ENCODE data around the gene KPNA1.

Gene KPNA1

DNA sequence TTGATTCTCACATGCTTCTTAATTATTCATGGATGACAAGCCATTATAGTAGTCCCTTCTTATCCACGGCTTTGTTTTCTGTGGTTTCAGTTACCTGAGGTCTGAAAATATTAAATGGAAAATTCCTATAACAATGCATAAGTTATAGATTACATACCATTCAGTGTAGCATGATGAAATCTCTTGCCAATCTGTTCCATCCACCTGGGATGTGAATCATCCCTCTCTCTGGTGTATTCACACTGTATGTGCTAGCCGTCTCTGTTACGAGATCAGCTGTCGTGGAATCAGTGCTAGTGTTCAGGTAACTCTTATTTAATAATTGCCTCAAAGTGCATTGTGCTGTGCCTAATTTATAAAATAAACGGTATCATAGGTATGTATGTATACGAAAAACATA is 104.1 kb downstream of the KPNA1 start:
- DNase-seq, result no peak

DNA sequence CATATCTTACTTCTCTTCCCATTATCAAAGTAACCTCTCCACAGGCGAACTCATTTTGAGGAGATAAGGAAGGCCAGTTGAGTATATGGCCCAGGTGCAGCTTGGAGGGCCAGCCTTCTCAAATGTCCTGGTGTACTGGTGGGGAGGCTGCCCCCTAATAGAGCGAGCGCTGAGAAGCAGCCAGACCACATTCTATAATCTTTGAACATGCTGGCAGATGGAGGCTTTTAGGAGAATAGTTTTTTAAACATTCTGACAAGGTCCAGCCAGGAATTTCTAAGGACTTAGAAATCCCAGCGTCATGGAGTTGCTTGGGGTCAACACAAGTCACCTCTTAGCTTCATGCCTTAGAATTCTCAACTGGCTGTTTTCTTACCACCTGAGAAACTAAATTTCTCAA is 104.6 kb downstream of the KPNA1 start:
- DNase-seq, result no peak

DNA sequence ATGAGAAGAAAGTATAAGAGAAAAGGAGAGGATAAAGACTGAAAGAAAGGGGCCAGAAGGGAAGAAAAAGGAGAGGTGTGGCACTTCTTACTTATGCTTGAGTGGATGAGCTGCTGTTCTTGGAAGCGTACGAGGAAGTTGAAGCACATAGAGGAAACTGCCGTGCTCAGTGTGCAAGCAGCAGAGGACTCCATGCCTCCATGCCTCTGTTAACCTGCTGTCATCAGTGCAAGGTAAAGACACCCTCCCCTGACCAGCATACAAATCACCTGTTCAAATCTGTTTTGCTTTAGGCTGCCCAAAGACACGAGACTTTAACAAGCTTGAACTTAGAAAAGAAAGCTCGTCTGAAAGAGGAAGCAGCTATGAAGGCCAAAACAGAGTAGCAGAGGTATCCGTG is 105.3 kb downstream of the KPNA1 start:
- DNase-seq, result no peak

- no peak for DNase-seq
Measured at GRCh38 chr3:122407946-122408345, 106.8 kb downstream of the KPNA1 start.

GRCh38 chr3:122406198-122406597 is 108.5 kb downstream of the KPNA1 start:
- no peak for DNase-seq

DNA sequence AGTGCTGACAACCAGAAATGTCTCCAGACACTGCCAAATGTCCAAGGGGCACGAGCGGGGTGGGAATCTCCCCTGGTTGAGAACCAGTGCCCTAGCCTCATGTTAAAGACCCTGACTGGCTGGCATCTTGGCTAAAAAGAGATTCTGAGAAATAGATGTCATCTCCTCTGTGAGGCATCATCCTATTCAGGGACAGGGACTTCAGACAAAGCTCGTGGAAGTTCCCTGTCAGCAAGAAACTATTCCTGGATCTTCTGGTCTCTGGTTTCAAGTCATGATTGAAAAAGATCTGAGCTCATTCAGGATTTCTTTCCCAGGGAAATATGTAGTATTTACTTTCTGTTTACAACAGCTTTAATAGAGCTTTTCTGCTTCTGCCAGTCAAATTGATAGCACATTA is 109.7 kb downstream of the KPNA1 start:
- no peak for DNase-seq

DNA sequence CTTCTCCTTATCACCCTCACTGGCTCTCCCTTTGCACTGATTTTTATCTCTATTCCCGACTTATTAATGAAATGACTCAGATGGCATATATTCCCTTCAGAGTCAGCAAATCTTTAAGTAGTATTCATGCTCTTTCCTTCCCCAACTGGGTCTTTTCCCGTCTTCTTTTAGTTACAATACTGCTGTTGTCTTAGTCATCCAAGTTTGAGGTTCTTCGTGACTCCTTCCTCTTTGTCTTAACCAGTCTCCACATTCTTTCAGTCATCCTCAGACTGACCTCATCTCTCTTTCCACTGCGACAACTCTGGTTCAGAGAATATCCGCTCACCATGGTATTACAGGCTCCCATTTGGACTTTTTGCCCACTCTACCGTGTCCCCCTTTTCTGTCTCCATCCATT is 111.2 kb downstream of the KPNA1 start:
- DNase-seq, result no peak

DNA sequence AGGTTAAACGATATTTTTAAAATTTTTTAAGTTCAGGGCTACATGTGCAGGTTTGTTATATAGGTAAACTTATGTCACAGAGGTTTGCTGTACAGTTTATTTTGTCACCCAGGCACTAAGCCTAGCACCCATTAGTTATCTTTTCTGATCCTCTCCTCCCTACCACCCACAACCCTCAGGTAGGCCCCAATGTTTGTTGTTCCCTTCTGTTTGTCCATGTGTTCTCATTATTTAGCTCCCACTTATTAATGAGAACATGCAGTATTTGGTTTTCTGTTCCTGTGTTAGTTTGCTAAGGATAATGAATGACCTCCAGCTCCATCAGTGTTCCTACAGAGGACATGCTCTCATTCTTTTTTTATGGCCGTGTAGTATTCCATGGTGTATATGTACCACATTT is 115.8 kb downstream of the KPNA1 start:
- DNase-seq, result no peak

- no peak for DNase-seq
Measured at GRCh38 chr3:122397201-122397600, 117.5 kb downstream of the KPNA1 start.

DNA sequence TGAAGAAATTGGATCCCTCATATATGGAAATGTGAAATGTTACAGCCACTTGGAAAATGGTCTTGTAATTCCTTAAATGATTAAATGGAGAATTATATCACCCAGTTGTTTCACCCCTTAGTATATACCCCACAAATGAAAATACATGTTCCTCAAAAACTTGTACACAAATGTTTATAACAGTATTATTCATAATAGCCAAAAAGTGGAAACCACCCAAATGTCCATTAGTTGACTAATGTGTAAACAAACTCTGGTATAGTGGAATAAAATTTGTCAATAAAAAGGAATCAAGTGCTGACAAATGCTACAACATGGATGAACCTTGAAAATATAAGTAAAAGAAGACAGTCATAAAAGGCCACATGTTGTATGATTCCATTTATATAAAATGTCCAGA is 118.2 kb downstream of the KPNA1 start:
- no peak for DNase-seq

GRCh38 chr3:122395582-122395981 is 119.2 kb downstream of the KPNA1 start:
- no peak for DNase-seq

GRCh38 chr3:122394173-122394572 is 120.6 kb downstream of the KPNA1 start:
- no peak for DNase-seq

GRCh38 chr3:122392868-122393844 is 121.6 kb downstream of the KPNA1 start:
- peak; percentile 45 for DNase-seq

DNA sequence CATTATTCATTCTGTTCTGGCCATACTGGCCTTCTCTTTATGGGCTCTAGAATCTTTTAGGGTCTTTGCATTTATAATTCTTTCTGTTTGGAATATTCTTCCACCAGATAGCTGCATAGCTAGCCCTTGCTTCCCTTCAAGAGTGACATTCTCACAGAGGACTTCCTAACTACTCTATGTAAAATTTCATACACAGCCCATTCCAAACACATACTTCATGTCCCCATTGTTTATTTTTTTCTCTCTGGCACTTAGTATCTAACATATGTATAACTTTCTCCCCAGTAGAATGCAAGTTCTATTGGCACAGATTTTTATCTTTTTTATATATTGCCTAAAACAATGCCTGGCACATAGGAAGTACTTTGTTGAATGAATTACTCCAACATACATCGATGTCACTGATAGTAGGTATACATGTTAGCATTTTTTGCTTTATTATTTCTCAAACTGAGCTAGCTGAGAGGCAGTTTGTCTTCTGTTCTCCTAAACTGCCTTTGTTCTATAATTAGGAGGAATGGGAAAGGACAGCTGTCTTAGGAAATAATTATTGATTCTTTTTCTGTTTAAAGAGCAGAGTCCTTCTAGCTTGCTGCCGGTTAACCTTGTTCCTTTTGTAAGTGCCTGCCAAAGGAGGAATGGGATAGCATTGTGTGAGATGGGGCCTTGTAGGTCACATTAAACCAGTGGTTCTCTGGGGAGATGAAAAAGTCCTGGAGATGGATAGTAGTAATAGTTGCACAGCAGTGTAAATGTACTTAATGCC is 122.9 kb downstream of the KPNA1 start:
- DNase-seq, result no peak

GRCh38 chr3:122390665-122391064 is 124.1 kb downstream of the KPNA1 start:
- no peak for DNase-seq

DNA sequence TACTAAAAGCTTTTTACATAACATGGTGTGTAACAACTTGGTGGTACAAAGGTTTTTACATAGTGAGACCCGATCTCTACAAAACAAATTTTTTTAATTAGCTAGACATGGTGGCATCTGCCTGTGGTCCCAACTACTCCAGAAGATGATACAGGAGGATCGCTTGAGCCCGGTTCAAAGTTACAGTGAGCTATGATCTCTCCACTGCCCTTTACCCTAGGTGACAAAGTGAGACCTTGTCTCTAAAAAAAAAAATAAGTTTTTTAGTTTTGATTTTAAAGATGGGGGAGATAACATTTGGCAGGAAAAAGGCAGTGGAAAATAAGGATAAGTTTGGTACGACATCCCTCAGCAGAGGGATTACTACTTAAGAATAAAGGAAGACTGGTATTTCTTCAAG is 124.8 kb downstream of the KPNA1 start:
- DNase-seq, result no peak

GRCh38 chr3:122389197-122389596 is 125.5 kb downstream of the KPNA1 start:
- DNase-seq, result no peak

- no peak for DNase-seq
Measured at GRCh38 chr3:122387709-122388108, 127.0 kb downstream of the KPNA1 start.

GRCh38 chr3:122383771-122384697 is 130.7 kb downstream of the KPNA1 start, which contains the start of gene FAM162A:
FAM162A (plus strand) TSS chr3:122384182; CDS start chr3:122384266, 84 bp downstream.
- peak; percentile 88 for DNase-seq

- DNase-seq, result peak; percentile 81
Measured at GRCh38 chr3:122382888-122383666, 131.7 kb downstream of the KPNA1 start, which contains the start of gene MIX23. MIX23 (minus strand) TSS chr3:122383231; CDS start chr3:122383224, 7 bp downstream.

DNA sequence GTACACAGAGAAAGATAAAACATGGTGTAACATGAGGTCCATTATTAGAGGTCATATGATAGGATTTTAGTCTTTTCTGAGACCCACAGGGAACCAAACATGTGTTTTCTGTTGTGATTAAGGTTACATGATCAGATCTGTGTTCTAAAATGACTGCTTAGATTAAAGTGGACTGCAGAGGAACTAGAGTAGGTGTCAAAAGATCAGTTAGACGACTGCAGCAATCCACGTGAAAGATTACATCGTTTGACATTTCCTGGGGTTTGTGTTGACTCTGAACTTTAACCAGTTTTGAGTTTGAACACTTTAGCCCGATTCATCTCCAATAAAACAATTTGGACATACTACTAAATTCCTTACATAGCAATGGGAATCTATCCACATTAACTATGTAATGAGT is 136.8 kb downstream of the KPNA1 start:
- DNase-seq, result no peak

DNA sequence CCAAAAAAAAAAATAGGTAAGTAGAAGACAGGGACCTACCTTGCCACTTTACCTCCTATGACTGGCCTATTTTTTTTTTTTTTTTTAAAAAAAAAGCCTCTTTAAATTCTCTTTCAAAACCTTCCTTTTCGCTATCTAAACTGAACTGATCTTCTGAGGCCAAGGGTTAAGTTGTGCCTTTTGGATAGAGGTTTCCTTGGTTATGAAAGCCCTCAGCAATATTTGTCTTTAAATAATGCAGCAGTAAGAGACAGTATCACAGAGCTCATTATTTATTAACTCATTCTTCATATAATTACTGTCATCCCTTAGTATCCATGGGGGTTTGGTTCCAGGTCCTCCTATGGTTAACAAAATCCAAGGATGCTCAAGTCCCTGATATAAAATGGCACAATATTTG is 140.7 kb downstream of the KPNA1 start:
- no peak for DNase-seq
